ENCODE data around the gene CYBB.

CYBB gene

DNA sequence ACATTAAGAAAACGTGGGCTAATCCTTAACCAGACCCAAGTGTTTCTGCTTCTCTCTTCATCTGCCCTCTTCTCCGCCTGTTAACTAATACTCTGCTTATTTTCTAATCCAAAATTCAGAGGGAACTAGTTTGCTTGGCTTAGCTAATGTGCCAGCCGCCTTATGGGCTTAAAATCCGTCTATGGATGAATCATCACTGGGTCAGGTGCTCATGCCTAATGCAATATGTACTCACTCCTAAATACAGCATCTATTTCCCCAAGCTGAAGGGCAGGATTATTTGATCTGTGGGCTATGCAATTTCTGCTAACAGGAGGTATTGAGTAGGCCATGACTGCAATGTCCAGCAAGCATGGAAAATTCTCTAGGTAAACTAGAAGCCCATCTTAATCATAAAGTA, 55.1 kb downstream of the CYBB start:
- DNase-seq, result no peak

DNA sequence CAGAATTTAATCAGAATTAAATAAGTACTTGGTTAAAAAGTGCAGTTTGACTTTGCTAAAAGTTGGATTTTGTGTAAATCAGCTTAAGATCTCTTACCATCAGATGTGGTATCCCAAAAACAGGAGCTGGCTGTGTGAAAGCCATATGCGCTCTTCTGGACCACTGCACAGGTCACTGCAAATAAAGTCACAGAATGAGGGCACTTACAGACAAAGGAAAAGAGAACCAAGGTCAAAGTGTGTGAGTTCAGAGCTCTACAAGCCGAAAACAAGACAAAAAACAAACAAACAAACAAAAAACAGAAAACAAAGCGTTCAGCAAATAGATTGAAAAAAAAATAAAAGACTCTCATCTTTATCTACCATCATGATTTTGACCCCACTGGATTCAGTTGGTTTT, 61.1 kb downstream of the CYBB start:
- no peak for DNase-seq

DNA sequence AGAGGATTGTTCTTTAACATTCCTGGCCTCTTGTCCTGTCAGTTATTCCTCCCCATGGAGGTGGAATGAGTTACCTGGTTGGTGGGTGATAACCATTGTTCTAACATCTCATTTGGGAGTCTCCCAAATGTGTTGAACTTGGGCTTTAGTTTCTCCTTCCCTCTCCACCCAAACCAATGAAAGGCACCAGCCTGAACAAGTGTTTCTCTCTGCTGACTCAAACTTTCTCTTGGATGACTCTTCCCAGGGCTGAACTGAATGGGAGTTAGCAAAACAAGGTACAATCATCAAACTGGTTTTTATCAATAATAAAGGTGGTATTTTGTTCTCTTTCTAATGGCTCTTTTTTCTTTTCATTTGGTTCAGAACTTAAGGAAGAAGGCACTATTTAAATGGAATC, 64.8 kb downstream of the CYBB start:
- DNase-seq, result no peak

DNA sequence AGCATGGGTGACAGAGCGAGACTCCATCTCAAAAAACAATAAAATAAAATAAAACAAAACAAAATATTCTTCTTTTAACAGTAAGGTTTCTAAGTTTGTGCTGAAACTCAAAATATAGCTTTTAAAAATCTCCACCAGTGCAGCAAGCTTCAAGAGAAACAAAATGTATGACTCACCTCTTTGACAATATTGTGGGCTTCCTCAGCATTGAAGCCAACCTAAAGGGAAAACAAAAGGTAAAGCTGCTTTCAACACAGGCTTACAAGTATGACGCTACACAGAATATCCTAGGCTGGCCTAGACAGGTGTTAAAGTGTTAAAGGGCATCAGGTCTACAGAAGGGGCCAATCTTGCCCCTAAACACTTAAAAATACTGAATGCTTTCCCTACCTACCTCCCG, 66.3 kb downstream of the CYBB start:
- DNase-seq, result peak in 1 of 51 donors; percentile 2

DNA sequence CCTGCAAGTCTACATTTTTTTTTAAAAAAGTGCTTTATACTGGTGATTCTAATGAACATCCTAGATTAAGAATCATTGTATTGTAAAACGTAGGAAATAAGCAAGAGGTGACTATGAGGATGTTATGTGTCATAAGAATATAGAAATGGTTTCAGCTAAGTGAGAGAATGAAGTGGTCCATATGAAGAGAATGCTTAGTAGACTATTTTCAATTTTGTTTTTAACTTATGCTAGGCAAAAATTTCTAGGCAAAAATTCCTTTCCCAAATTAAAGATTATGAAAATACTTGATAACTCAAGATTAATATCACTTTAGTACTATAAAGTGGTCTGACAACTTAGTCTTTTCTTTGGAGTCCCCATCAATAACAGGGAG, 66.7 kb downstream of the CYBB start:
- no peak for DNase-seq

DNA sequence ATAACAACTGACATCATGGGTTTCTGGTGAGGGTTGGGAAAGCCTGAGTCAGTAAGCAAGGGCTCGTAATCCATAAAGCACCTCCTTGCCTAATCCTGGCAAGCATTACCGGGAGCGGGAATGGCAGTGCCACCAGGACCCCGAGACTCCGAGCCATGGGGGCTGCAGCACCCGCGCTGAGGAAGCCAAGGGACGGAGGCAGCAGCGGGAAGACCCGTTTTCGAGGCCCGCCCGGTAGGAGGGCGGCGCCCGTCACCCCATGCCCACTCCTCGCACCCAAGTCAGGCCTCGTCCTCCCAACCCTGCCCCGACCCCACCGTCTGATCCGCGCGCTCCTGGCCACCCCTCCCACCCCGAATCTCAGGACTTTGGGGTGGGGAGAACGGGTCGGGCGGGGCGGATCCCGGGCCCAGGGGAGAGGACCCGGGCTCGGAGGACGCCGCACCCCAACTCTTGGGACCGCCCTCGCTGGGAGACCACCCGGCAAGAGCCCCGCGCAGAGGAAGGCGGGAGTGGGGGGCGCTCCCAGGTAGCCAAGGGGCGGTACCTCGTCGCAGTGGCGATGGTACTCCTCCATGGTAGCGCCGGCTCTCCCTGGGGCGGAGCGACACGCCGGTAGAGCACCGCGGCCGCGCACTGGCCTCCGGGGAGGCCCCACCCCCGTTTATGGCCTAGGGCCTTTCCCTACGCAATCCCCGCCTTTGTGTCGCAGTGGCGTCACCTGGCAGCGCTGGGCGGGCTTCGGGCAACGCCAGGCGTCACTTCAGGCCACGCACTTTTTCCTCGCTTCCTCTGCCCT, 67.3 kb downstream of the CYBB start, which contains the start of gene DYNLT3:
DYNLT3 (minus strand) TSS at position 638 of the 799 bp plus-strand sequence; CDS start at position 577, 61 bp downstream.
- DNase-seq, result peak in 50 of 51 donors; percentile 2 to 74 (median 42)

DNA sequence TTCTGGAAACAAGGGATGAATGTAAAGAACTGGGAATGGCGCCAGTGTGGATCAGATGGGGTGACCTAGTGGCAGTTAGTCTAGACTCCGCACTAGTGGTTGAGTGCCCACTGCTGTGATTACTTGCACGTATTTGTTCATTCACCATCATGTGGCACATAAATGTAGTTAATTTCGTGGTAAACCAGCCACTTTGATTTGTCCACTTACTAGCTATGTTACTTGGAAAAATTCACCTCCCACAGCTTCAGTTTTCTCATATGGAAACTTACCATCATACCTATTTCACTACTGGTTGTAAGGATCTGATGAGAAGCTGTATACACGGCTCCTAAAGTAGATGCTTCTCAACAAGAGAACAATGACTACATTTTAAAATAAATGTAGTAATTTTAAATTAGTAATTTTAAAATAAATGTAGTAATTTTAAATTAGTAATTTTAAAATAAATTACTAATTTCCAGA, 67.9 kb downstream of the CYBB start:
- DNase-seq, result no peak

DNA sequence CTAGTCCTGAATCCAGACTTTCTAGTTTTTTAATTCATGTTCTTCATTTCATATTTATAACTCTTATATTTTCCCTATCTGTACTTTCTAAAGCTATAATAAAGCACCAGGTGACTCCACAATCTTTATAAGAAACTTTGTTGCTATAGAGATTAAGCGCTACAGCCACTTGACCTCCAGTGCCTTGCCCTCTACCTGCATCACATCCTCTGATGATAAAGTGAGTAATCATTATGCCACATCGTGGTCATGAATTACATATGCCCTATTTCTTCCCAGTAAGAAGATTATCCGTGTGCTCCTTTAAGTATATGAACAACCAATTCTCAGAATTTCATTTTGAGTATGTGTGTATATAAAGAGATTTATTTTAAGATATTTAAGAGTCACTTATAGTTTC, 74.3 kb downstream of the CYBB start:
- DNase-seq, result no peak

DNA sequence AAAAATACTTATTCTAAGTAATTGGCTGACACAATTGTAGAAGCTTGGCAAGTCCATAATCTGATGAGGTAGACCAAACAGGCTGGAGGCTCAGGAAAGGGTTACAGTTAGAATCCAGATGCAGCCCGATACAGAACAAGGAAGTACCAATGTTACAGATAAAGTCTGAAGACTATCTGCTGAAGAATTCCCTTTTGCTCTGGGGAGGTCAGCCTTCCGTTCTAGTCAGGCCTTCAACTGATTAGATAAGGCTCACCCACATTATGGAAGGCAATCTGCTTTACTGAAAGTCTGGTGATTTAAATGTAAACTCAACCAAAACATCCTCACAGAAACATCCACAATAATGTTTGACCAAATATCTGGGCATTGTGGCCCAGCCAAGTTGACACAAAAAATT, 74.9 kb downstream of the CYBB start:
- no peak for DNase-seq

DNA sequence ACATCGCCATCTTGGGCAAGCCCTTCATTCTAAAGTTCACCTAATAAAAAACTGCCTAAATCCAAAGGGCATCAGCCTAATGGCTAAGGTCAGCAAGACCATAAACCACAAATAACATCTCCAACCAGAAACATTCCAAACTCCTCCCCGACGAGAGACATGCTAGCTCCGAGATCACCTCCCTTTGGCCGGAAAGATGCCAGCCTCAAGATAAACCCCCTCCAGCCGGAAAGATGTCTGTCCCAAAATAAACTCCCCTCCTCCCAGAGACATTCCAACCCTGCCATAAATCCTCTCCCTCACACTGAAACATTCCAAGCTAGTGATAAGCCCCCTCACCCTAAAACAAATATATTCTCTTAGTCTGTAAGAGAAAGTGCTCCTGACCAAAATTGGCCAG, 80.9 kb downstream of the CYBB start:
- no peak for DNase-seq

DNA sequence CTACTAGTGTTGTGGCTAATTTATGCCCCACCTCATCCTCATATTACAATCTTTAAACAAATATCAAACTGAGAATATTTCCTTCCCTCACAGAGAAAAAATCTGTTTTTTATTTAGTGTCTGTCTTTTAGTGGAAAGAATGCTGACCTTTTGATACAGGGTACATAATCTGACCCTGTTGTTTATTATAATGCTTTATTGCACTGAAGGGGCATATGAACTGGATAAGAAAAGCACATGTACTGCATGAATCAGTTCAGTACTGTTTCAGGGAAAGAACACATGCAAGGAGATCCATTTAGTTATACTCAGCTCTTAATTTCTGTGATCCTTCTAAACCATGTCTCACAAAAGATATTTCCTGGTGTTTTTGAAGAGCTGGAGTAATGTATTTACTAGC, 83.0 kb downstream of the CYBB start:
- no peak for DNase-seq

Measured in hypothalamus (tissue), 51 donors.